ENCODE results near the gene CTU1. TPM values are rescaled to one million over a fixed set of nuclear protein-coding genes. Genes with fewer than 3 reads are reported as not detected.

The CTU1 gene
- total RNA-seq, 3 donors from 2014 or later, result 4.3 to 8.1 (median 4.8) TPM

GRCh38 chr19:51142119-51142518 is 33.9 kb upstream of the CTU1 start, which contains the start of gene SIGLEC7:
Gene SIGLEC7 (plus strand): TSS chr19:51142301. CDS start chr19:51142370, 69 bp downstream.
- ATAC-seq (peak; percentile 38), DNase-seq (peak in 2 of 3 donors; percentile 20 to 59)
- H3K4me3 ChIP-seq, result no peak within 1 kb of the TSS

GRCh38 chr19:51141181-51141580 is 33.0 kb upstream of the CTU1 start:
- Histone ChIP-seq H3K36me3 (ENCODE audit: low read depth) (no peaks in the 10 kb centered on the region), H3K4me1 (ENCODE audit: low read depth) (no peaks in the 10 kb centered on the region), H3K4me3 (no peak overlapping the region), H3K9me3 (no peaks in the 10 kb centered on the region)
- no peak for DNase-seq
- intact Hi-C loops (cut with DNase I, micrococcal nuclease), result no loop called here
- TF ChIP-seq CTCF (IDR thresholded peaks at IDR 0.05), result no peak
- no peak for ATAC-seq

More at GRCh38 chr19:51142119-51142518, 33.9 kb upstream of the CTU1 start, which contains the start of gene SIGLEC7:
- Histone ChIP-seq H3K4me1 (ENCODE audit: low read depth) (no peaks in the 10 kb centered on the region), H3K9me3 (no peaks in the 10 kb centered on the region), H3K36me3 (ENCODE audit: low read depth) (no peaks in the 10 kb centered on the region)
- no peak for TF ChIP-seq CTCF (IDR thresholded peaks at IDR 0.05)
- intact Hi-C loops (cut with DNase I, micrococcal nuclease), result no loop called here

GRCh38 chr19:51140441-51140840 is 32.2 kb upstream of the CTU1 start:
- no peak for TF ChIP-seq CTCF (IDR thresholded peaks at IDR 0.05)
- ATAC-seq (no peak), DNase-seq (peak in 1 of 3 donors; percentile 33)
- no peaks in the 10 kb centered on the region for H3K36me3 ChIP-seq (ENCODE audit: low read depth)
- no peaks in the 10 kb centered on the region for H3K4me1 ChIP-seq (ENCODE audit: low read depth)
- H3K4me3 ChIP-seq, result no peak overlapping the region
- intact Hi-C loops (cut with DNase I, micrococcal nuclease), result no loop called here
- no peaks in the 10 kb centered on the region for H3K9me3 ChIP-seq

GRCh38 chr19:51139299-51140014 is 31.2 kb upstream of the CTU1 start:
- DNase-seq (no peak), ATAC-seq (peak; percentile 42)
- Histone ChIP-seq H3K36me3 (ENCODE audit: low read depth) (no peaks in the 10 kb centered on the region), H3K4me3 (no peak overlapping the region), H3K4me1 (ENCODE audit: low read depth) (no peaks in the 10 kb centered on the region), H3K9me3 (no peaks in the 10 kb centered on the region)
- TF ChIP-seq CTCF (IDR thresholded peaks at IDR 0.05), result no peak
- intact Hi-C loops (cut with DNase I, micrococcal nuclease), result no loop called here

- H3K4me1 ChIP-seq (ENCODE audit: low read depth), result no peaks in the 10 kb centered on the region
- no peak overlapping the region for H3K4me3 ChIP-seq
- H3K9me3 ChIP-seq, result no peaks in the 10 kb centered on the region
- no peaks in the 10 kb centered on the region for H3K36me3 ChIP-seq (ENCODE audit: low read depth)
- TF ChIP-seq CTCF (IDR thresholded peaks at IDR 0.05), result no peak
- intact Hi-C loops (cut with DNase I, micrococcal nuclease), result no loop called here
- peak; percentile 47 for ATAC-seq
- peak in 1 of 3 donors; percentile 55 for DNase-seq
Measured at GRCh38 chr19:51138549-51138979, 30.4 kb upstream of the CTU1 start.
